GM12864 (cell line): ENCODE data around the gene LARGE1.

Experiments used
- DNase-seq: peaks from one replicate; pipeline ENCODE4 v3.0.0-alpha.2; 2011; ENCODE audit warnings: low read depth
- H3K4me3 ChIP-seq: 2 replicates; pipeline ENCODE4 v1.5.1; 2011; ENCODE audit warnings: mild to moderate bottlenecking, low read depth, low read length, control low read depth
- CTCF ChIP-seq: IDR thresholded peaks from 2 replicates; pipeline ENCODE4 v1.5.1; 2011; ENCODE audit warnings: low read depth, mild to moderate bottlenecking, moderate library complexity, low read length, control low read depth, inconsistent platforms; ENCODE audit errors: missing control alignments

LARGE1 gene

GRCh38 chr22:33429281-33429680 lies 491.0 kb downstream of the LARGE1 start:
- no peak for DNase-seq
- TF ChIP-seq CTCF: no peak
- H3K4me3 ChIP-seq: no peak overlapping the region

GRCh38 chr22:33427461-33427860 lies 492.8 kb downstream of the LARGE1 start:
- TF ChIP-seq CTCF: no peak
- DNase-seq: no peak

GRCh38 chr22:33426451-33426850 lies 493.8 kb downstream of the LARGE1 start:
- no peak for DNase-seq
- no peak for TF ChIP-seq CTCF
- H3K4me3 ChIP-seq: no peak overlapping the region

More at GRCh38 chr22:33427461-33427860, 492.8 kb downstream of the LARGE1 start:
- no peak overlapping the region for H3K4me3 ChIP-seq

- DNase-seq: no peak
- TF ChIP-seq CTCF: no peak
- H3K4me3 ChIP-seq: no peak overlapping the region
These were observed 498.4 kb downstream of the LARGE1 start for GRCh38 chr22:33421859-33422258.

- no peak for DNase-seq
These were observed 501.8 kb downstream of the LARGE1 start for GRCh38 chr22:33418484-33418883.

GRCh38 chr22:33415401-33415800 lies 504.9 kb downstream of the LARGE1 start:
- no peak for TF ChIP-seq CTCF
- H3K4me3 ChIP-seq: no peak overlapping the region
- no peak for DNase-seq

More at GRCh38 chr22:33418484-33418883, 501.8 kb downstream of the LARGE1 start:
- TF ChIP-seq CTCF: no peak
- no peak overlapping the region for H3K4me3 ChIP-seq

- DNase-seq: no peak
- TF ChIP-seq CTCF: no peak
- no peak overlapping the region for H3K4me3 ChIP-seq
These were observed 511.2 kb downstream of the LARGE1 start for GRCh38 chr22:33409079-33409478.
